HG03103 (cell line): Measurements from ENCODE around the gene LEFTY1.

Experiments
- ATAC-seq: cut with Tn5 transposase; IDR thresholded peaks from one replicate; pipeline ENCODE4 v1.9.1; 2021; ENCODE audit warnings: low read depth; ENCODE audit not compliant: unreplicated experiment

LEFTY1 gene

DNA sequence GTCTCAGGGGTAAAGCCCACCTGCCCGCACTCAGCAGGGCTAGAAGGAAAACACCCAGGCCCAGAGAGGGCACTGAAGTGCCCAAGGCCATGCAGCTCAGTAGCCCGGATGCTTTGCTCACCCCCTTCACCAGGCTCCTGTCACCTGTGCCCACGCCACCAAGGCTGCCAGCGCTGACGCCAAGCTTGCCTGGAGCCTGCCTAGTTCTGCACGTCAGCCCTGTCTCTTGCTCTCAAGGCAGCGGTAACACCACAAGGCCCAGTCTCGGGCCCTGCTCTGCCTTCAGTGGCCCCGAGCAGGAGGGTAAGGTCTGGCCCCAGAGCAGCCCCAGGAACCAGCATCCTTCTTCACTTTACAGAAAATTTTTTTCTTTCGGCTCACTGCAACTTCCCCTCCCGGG lies 14.5 kb downstream of the LEFTY1 start:
- ATAC-seq: no peak

DNA sequence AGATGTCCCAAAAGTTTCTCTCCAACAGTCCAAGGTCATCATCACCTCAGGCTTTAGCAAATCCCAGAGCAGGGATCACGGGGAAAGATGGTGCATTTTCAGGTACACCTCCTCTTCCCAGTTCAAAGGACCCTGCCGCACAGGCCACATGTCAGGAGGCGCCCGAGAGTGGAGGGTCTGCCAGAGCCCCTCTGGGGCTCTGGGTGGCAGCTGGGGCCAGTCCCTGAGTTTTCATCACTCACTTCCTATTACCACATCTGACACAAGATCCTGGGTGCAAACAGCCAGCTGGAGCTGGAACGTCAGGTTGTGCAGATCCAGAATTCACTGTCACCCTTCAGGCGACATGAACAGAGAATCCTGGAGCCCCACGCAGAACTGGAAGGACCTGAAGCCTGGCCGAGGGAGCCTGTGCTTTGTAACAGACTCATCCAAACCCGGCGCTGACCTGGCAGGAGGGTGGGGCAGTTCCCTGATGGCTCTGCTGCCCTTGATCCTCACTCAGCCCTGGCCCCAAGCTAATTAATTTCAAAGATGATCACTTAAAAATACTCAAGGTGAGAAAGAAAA lies 15.6 kb downstream of the LEFTY1 start:
- no peak for ATAC-seq

DNA sequence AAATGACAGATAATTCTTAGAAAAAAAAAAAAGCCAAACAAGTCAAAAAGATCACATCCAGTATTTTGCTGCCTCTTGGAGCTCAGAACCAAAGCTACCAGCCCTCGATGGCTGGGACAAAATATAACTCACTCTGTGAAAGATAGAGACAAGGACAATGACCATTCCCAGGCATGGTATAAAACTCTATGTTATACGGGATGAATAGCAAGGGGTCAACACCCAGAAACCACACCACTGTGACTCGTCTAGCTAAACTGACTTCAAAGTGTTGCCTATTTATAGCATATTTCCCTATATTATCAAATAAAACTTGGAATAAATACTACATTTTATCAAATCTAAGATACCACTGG lies 16.9 kb downstream of the LEFTY1 start:
- ATAC-seq: no peak

DNA sequence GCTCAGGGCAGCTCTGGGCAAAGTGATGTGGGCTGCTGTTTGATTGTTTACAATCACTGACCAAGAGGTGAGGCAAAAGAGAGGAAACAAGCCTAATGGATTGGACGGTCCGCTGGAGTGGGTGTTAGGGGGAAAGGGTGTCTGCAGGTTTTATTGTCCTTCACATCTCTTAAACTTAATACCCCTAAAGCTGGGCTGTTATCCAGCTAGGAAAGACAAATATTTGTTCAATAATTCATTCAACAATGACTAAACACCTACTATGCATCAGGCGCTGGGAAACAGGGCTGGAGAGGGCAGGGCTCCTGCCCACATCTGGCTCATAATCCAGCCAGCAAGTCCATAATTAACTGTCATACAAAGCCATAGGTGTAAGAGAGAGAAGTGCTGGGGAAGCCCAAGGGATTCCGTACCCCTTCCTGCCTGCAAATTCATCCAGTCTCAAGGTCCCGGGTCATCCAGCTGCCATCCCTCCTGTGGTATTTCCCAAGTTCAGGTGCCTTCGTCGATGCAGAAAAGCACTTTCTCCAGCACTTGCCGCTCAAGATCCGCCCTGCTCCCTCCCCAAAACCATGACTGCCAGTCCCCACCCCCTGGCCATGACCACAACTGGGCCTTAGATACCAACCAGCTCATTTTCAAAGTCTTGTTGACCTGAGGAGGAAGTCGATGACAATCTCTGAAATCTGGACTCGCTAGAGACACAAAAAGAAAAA lies 17.4 kb downstream of the LEFTY1 start:
- no peak for ATAC-seq

DNA sequence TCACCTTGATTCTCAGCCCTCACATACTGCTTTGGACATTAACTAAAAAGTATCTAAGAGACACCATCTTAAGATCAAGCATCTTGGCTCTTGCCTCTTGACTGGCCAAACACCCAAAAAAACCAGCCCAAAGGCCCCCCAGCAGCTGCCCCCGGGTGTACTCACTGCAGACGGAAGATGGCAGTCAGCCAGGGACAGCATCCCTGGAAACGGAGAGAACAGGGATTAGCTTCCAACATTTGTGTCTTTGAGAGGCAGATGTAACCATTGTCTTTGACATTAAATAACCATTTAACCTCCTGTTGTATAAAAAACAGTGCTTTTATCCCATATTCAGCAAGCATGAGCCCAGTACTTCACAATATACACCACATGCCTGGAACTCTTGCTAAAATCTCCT lies 18.0 kb downstream of the LEFTY1 start:
- ATAC-seq: no peak

DNA sequence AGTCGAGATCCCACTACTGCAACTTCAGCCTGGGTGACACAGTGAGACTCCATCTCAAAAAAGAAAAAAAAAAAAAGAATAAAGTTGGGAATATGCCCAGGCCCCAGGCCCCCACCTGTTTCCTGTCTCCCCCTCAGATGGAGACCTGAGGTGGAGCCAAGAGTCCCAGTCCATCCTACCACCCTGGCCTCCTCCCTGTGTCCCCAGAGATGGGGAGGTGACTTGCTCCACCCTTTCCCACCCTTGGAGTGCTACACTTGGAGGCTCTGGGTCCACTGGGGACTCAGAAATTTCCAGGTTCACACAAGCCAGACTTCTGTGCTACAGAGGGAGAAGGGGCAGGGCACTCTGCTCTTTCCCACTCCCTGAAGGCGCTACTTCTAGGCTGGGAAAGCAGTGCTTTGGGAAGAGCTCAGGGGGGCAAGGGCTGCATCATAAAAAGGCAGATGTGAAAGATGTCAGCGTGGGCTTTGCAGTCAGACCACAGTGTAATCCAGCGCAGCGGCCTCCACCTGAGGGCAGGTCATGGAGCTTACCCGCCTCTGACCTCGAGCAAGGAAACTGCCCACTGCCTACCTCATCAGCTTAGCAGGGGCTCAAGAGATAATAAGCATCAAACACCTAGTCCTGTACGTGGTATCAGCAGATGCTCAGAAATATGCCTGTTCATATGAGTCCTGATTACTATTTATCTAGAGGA lies 20.2 kb downstream of the LEFTY1 start:
- ATAC-seq: no peak

DNA sequence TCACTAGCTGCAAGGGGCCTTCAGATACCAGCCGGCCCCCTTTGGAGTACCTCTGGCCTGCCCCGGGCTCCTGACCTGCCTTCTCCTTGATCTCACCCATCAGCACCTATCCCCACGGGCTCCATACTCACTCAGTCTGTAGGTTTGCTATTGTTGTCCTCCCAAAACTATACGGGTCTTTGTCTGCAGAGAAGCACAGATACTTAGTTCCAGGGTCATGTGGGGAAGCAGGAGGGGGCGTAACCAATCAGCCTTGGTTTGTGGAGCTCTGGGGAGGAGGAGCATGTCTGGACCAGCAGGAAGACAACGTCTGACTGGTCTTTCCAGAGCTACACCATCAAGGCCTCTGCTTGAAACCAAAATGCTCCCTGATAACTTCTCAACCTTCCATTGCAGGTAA lies 22.0 kb downstream of the LEFTY1 start:
- no peak for ATAC-seq

DNA sequence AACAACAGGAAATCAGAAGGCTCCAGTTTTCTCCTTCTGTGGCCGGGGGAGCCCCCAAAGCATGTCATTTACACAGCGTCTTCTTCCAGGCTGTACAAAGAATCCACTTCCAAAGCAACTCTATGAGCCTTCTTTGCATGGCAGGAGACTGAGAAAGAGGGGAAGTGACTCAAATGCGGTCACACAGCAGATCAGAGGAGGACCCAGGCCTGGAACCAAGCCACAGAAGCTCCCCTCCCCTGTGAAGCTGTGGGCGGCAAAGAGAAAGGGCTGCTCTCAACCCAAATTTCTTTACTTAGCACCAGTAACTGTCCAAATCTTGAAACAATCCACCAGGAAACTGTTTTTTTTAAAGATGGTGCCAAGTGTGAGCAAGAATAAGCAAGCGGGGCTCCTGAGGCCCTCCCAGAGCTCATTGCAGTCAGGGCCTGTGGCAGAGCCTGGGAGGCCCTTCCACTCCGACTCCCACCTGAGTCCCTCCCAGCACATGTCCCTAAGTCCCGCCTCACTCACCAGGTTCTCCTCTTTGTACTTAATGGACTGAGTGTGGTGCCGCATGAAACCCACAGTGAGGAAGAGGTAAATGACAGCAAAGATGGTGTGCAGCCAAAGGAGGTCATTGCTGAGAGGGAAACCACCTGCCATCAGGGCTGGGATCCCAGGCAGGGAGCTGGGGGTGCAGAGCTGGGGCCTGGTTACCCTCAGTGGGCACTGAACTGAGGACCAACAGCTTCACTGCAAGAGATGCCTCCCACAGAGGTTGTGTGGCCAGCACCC lies 22.7 kb downstream of the LEFTY1 start:
- peak; percentile 87 for ATAC-seq

DNA sequence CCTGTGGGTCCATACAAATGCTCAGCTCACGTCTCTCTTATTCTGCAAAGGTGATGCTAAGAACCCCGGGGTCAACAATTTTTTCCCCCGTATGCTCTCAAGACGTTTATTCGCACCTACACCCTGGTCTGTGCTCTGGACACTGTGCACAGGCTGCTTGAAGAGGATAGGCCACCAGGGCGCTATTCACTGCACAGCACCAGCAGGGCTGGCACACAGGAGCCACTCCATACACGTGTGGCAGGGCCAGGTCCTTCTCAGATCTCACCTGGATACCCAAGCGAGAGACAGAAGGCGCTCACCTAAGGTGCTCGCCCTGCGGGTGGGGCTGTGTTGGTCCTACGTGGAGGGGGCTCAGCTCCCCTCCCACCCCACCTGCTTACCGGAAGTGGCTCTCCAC lies 23.4 kb downstream of the LEFTY1 start:
- no peak for ATAC-seq

DNA sequence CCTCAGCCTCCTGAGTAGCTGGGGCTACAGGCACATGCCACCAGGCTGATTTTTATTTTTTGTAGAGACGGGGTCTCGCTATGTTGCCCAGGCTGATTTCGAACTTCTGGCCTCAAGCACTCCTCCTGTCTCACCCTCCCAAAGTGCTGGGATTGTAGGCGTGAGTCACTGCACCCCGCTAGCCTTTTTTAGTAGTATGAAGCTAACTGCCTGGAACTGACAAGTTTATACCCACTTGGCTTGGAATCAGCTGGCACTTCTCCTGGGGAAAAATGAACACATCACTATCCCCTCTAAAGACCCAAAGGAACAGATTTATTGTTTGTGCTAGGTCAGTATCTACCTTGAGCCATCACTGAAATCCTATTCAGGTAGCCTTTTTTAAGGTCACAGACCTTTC lies 25.8 kb downstream of the LEFTY1 start:
- no peak for ATAC-seq

DNA sequence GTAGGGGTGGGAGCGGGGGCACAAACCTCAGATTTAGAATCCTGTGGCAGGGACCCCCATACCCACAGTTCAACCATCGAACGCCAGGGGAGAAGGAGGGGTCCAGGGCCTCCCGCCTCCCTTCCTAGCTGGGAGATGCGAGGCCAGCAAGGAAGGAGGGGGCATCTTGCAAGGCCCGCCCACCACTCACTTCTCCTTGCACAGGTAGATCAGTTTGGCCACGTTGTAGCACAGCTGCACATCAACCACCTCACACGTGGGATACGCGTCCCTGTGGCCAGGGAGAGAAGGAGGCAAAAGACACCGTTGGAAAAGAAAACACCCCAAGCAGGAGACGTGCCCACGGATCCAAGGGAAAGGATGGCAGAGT lies 26.4 kb downstream of the LEFTY1 start:
- no peak for ATAC-seq

DNA sequence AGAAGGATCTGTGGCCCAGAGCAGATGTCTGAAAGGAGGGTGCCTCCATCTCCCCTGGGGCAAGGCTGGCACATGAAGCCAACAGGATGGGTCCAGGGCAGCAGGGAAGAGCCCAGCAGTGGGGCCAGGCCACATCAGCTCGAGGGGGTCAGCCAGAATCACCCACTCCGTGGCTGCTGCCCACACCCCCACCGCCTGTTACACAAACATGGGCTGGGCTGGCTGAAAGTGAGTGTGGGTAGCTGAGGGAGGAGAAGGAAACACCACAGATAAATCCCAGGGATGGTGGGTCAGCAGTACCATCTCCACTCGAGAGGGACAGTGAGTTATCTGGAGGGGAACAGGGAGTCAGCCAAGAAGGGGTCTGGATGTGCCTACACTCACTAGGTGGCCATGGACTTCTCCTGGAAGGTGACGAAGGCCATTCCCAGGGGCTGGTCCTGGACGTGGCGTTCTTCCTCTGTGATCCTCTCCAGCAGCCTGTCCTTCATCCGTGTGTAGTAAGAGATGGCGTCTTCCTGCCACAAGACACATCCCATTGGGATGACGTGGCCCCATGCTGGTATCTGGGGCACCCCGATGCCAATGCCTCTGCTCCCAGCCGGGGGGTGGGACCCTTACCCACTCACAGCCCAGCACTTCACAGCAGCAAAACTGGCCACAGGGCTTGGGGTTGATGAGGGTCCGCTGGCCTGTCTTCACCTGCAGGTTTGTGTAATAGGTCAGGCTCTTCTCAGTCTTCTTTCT lies 26.9 kb downstream of the LEFTY1 start:
- no peak for ATAC-seq

DNA sequence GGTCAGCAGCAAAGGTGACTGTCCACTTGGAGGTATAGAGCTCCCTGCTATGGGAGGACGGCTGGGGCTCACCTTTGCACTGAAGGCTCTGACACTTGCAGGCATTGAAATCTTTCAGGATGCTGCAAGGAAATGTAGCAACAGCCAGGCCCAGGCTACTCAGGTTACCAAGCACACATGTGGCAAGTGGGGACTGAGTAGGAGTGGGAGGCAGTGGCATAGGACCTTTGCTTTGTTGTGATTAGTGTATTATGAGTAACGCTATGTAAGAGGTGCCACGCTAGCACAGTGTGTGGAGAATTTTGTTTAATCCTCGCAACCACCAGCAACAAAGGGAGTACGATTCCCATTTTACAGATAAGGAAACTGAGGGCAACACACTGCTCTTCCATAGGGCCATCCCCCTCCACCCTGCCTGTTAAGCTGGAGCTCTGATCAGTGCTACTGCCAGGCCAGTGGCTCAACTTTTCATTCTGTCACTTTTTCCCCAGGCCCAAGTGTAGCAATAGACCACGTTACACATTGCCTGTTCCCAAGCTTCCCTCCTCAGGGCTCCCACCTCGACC lies 28.0 kb downstream of the LEFTY1 start:
- no peak for ATAC-seq

DNA sequence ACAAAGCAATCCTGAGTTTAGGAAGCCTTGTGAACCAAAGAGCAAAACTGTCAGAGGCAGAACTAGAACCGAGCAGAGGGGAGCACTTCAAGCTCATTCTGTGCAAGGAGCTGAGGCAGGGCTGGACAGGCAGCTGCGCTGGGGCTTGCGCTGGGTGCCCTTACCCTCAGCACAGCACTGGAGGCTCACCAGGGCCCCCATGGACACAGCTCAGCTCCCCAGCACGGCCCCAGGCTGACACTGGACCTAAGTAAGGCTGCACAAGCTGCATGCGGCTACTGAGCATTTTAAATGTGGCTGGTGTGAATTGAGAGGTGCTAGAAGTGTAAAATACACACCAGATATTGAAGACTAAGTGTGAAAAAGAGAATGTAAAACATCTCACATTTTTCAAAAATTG lies 28.8 kb downstream of the LEFTY1 start:
- ATAC-seq: no peak

DNA sequence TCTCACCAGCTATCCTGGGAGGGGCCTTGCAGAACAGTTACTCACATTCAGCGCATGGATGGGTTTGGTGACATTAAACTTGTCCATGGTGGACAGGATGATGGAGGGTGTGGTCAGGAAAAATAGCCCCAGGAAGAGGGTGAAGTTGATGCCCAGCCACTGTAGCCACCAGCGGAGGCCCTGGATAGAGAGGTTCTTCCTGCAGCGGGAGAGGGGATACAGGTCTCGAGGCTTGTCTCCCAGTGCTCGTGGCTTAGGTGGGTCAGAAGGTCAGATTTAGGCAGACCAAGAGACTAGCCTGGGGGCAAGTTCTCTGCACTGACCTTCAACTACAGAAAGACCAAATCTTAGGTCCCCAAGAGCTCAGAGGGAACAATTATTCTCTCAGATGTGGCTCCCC lies 29.8 kb downstream of the LEFTY1 start:
- no peak for ATAC-seq

DNA sequence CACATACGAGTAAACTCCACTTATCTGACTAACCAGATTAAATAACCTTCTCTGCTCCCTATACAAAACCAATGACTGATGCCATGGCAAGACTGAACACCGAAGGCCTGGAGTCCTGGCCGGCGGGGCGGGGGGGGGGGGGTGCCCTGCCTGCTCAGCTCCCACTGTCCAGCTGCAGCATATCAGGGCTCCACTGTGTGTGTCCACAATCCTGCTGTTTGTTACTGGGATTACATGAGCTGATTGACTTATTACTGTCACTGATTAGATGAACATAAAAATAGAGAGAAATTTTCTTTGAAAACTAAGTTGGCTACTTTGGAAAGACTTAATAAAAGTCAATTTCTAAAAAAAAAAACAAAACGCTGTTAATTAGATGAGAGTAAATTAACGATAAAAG lies 31.7 kb downstream of the LEFTY1 start:
- ATAC-seq: no peak

DNA sequence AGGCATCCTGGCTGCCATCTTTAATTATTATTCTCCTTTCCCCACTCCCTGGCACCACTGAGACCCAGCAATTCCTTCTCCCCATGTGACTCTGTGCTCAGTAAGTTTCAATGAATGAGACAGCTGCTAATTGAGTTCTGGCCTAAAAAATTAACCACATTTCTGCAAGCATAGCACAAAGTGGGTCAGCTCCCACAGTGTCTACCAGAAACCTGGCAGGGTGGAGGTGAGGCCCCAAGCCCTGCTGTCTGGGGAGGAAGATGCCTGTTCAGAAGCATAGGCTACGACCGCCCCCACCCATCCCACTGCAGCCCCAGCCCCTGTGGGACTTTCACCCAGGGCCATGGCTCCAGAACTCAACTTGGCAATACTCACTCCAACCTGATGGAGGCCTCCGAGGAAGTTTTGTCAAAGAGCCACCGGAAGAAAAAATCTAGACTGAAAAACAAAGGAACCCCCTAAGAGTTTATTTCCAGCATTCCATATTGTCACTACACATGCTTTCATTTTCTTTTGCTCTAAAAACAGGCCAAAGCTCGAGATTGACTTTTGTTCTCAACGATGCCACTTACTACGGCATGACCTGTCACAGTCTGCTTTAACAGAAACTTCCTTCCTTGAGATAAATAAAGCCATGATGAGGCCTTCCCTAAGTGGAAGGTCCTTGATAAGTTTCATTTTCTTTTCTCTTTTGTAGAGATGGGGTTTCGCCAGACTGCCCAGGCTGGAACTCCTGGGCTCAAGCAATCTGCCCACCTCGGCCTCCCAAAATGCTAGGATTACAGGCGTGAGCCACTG lies 33.2 kb downstream of the LEFTY1 start:
- no peak for ATAC-seq

DNA sequence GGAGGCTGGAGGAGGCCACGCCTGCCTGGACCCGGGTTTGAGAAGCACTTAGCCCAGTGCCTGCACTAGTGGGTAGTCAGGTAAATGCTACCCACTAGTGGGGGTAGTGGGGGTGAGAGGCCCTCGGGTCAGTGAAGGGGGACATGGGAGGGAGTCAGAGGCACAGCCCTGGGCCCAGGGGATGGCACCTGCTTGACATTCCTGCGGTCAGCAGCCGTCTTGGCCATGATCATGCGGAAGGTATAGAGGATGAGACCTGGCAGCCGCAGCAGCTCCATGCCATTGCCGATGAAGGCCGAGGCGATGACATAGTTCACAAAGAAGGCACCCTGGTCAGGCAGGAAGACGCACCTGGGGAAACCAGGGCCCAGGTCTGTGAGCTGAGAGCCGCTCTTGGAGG lies 35.5 kb downstream of the LEFTY1 start:
- no peak for ATAC-seq

DNA sequence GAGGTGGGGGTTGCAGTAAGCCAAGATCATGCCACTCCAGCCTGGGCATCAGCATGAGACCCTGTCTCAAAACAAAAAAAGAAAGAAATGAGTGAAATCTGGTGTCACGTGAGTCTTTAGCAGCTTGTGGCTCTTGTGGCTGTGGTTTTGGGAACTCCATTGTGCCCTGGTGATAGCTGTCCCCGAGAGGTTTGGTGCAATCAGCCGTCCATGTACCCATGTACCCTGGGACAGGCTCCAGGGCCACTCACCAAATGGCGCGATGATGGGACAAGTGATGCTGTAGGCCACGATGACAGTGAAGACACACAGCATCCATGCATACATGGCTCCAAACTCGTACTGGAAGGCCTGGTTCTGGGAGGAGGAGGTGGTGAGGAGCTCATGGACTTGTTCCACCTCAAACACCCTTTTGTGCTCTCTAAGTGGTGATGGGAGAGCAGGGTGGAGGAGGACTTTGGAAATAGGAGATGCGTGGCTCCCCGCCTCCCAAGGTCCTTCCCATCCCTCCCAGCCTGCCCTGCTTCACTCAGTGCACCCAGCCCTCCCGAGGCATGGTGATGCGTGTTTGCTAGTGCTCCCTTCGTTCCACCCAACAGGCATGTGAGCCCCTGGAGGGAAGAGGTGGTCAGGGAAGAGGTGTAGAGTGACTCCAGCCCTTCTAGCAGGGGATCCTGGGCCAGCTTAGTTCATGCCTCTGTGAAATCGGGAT lies 36.4 kb downstream of the LEFTY1 start:
- no peak for ATAC-seq
